GM12878 (cell line): ENCODE measurements around the gene TLCD2. TPM values are rescaled to one million over a fixed set of nuclear protein-coding genes. Genes with fewer than 3 reads are reported as not detected.

Source experiments
- ATAC-seq: fragments of 200-7000 bp; cut with Tn5 transposase; 3 replicates; pipeline ENCODE4 v1.9.1; 2020; ENCODE audit warnings: mild to moderate bottlenecking, moderate library complexity
- BruUV-seq: library from RNA; stranded (reverse); fragments of 400-500 nt; replicated peaks from 2 replicates; lab custom pipeline; 2021; lab: Mats Ljungman, UMichigan
- CTCF ChIA-PET: fragments of 300-600 bp; sonication (Branson Sonifier 250); formaldehyde crosslinking; extraction: SDS; loops from one replicate; lab custom pipeline; 2021; ENCODE audit warnings: inconsistent platforms; lab: Yijun Ruan, JAX
- POLR2A ChIA-PET: fragments of 350-600 bp; formaldehyde crosslinking; extraction: SDS; loops from one replicate; lab custom pipeline; 2021; ENCODE audit warnings: inconsistent platforms; lab: Charles Lee
- RAD21 ChIA-PET: fragments of 300-600 bp; sonication (Branson Sonifier 250); formaldehyde crosslinking; loops from one replicate; lab custom pipeline; 2023; ENCODE audit warnings: antibody characterized with exemption; ENCODE audit not compliant: unreplicated experiment; lab: Charles Lee
- SMC1A ChIA-PET: fragments of 300-600 bp; sonication (Branson Sonifier 250); formaldehyde crosslinking; loops from one replicate; lab custom pipeline; 2023; ENCODE audit not compliant: unreplicated experiment, uncharacterized antibody; lab: Charles Lee
- DNase-seq: peaks from one replicate; pipeline ENCODE4 v3.0.0-alpha.2; 2011; ENCODE audit warnings: low read depth, low spot score
- FAIRE-seq: peaks from 3 replicates; lab custom pipeline; 2011; peaks lifted over from hg19 to GRCh38; lab: Jason Lieb, UNC
- H2AFZ ChIP-seq: 2 replicates; pipeline ENCODE4 v1.6.0; 2011; ENCODE audit warnings: low read depth, low read length, control low read depth; ENCODE audit not compliant: control insufficient read depth
- H3K27ac ChIP-seq: 2 replicates; pipeline ENCODE4 v1.5.1; 2011; ENCODE audit warnings: control low read depth; ENCODE audit not compliant: control insufficient read depth, insufficient read depth
- H3K27me3 ChIP-seq, 2 experiments: replicated peaks in 1 of 2; 2 replicates each; pipeline versions ENCODE4 v1.6.0 to v1.6.1; 2011; ENCODE audit warnings: low read length in 1 of 2; ENCODE audit not compliant: control insufficient read depth in 2 of 2, insufficient read depth in 2 of 2
- H3K36me3 ChIP-seq, 2 experiments: 2 replicates each; pipeline ENCODE4 v1.5.1; 2011; ENCODE audit warnings: low read length in 1 of 2; ENCODE audit not compliant: control insufficient read depth in 2 of 2, insufficient read depth in 2 of 2
- H3K4me1 ChIP-seq: 2 replicates; pipeline ENCODE4 v1.6.1; 2011; ENCODE audit warnings: mild to moderate bottlenecking, low read length, moderate library complexity, mixed read lengths; ENCODE audit not compliant: control insufficient read depth, insufficient read depth
- H3K4me2 ChIP-seq: 2 replicates; pipeline ENCODE4 v1.6.0; 2011; ENCODE audit warnings: control low read depth; ENCODE audit not compliant: control insufficient read depth, insufficient read depth
- H3K4me3 ChIP-seq: fragments of 200-600 bp; sonication (generic); 2 replicates; pipeline ENCODE4 v1.5.1; 2016
- H3K79me2 ChIP-seq: 2 replicates; pipeline ENCODE4 v1.6.0; 2011; ENCODE audit warnings: low read length; ENCODE audit not compliant: control insufficient read depth, insufficient read depth
- H3K9ac ChIP-seq: 2 replicates; pipeline ENCODE4 v1.8.0; 2011; ENCODE audit warnings: low read length, control low read depth, mixed read lengths; ENCODE audit not compliant: control insufficient read depth, insufficient read depth
- H3K9me3 ChIP-seq: replicated peaks from 3 replicates; pipeline ENCODE4 v1.5.1; 2011; ENCODE audit warnings: mild to moderate bottlenecking, low read length; ENCODE audit not compliant: control insufficient read depth, insufficient read depth
- H4K20me1 ChIP-seq: 2 replicates; pipeline ENCODE4 v1.6.0; 2011; ENCODE audit not compliant: control insufficient read depth, insufficient read depth
- BHLHE40 ChIP-seq, 2 experiments: fragments of 450-650 bp in 1 of 2; IDR thresholded peaks; 2 replicates each; pipeline ENCODE4 v1.6.1; 2011 to 2017; ENCODE audit warnings: low read depth in 2 of 2, borderline replicate concordance in 1 of 2, improper control_type of control experiment in 1 of 2, low read length in 1 of 2, mild to moderate bottlenecking in 1 of 2
- CBFB ChIP-seq: IDR thresholded peaks from 2 replicates; pipeline ENCODE4 v1.6.1; 2016; ENCODE audit warnings: antibody characterized with exemption, low read depth
- HDAC6 ChIP-seq: fragments of 200-600 bp; sonication (generic); IDR thresholded peaks from one replicate; pipeline ENCODE4 v1.8.0; 2017; ENCODE audit warnings: antibody characterized with exemption; ENCODE audit not compliant: unreplicated experiment
- IRF4 ChIP-seq: IDR thresholded peaks from 2 replicates; pipeline ENCODE4 v1.6.1; 2011; ENCODE audit warnings: low read depth, low read length
- KLF5 ChIP-seq: fragments of 450-650 bp; IDR thresholded peaks from 2 replicates; pipeline ENCODE4 v1.6.1; 2014; ENCODE audit warnings: mild to moderate bottlenecking; ENCODE audit not compliant: partially characterized antibody
- MEF2A ChIP-seq: IDR thresholded peaks from 2 replicates; pipeline ENCODE4 v1.6.1; 2011; ENCODE audit warnings: low read depth, mild to moderate bottlenecking, low read length, moderate library complexity; ENCODE audit not compliant: insufficient read depth
- NR2C2 ChIP-seq: IDR thresholded peaks from 2 replicates; pipeline ENCODE4 v1.6.1; 2011; ENCODE audit warnings: borderline replicate concordance, low read depth; ENCODE audit not compliant: control insufficient read depth, insufficient read length
- NRF1 ChIP-seq: conservative IDR thresholded peaks from 2 replicates; pipeline ENCODE4 v1.6.1; 2011; ENCODE audit warnings: mild to moderate bottlenecking, low read depth, low read length, improper control_type of control experiment
- RELA ChIP-seq: fragments of 450-650 bp; IDR thresholded peaks from 2 replicates; pipeline ENCODE4 v1.8.0; 2014; ENCODE audit warnings: borderline replicate concordance; ENCODE audit not compliant: partially characterized antibody
- RFX5 ChIP-seq: IDR thresholded peaks from 2 replicates; pipeline ENCODE4 v1.6.1; 2011; ENCODE audit warnings: low read depth, low read length, improper control_type of control experiment
- SMC3 ChIP-seq: IDR thresholded peaks from 2 replicates; pipeline ENCODE4 v1.6.1; 2011; ENCODE audit warnings: low read length, improper control_type of control experiment, borderline replicate concordance
- SP1 ChIP-seq: IDR thresholded peaks from one replicate; pipeline ENCODE4 v1.6.1; 2011; ENCODE audit warnings: low read depth, low read length
- SRF ChIP-seq, 2 experiments: IDR thresholded peaks; 2 replicates each; pipeline ENCODE4 v1.6.1; 2011; ENCODE audit warnings: low read depth in 2 of 2, low read length in 2 of 2, mild to moderate bottlenecking in 1 of 2, moderate library complexity in 1 of 2
- TBL1XR1 ChIP-seq: IDR thresholded peaks from 2 replicates; pipeline ENCODE4 v1.6.1; 2012; ENCODE audit warnings: low read depth, low read length, improper control_type of control experiment
- YBX1 ChIP-seq: fragments of 450-650 bp; IDR thresholded peaks from 2 replicates; pipeline ENCODE4 v1.6.1; 2016; ENCODE audit warnings: antibody characterized with exemption
- WGBS: methylation state at CpG from one replicate; pipeline ENCODE4 v1.1.6; 2016; ENCODE audit warnings: low lambda C conversion rate; ENCODE audit not compliant: insufficient replicate concordance, insufficient coverage; ENCODE audit errors: missing lambda C conversion rate; 5-methylcytosine and 5-hydroxymethylcytosine counted together
- in situ Hi-C: fragments of 300-500 bp; cut with MboI; formaldehyde crosslinking; loops from 9 replicates; pipeline ENCODE4 v1.14.3; 2018; ENCODE audit warnings: mixed read lengths
- intact Hi-C: fragments of 100-400 bp; cut with micrococcal nuclease; formaldehyde crosslinking; loops from one replicate; pipeline ENCODE4 v1.14.2; 2022; ENCODE audit not compliant: unreplicated experiment
- polyA plus RNA-seq, 11 experiments: library from polyadenylated mRNA; depleted of rRNA in 4 of 11; unstranded in 6 of 11; stranded (reverse) in 5 of 11; fragments of >200 nt; fragmentation: Nextera tagmentation in 4 of 11; fragmentation: Illumina TruSeq in 1 of 11; extraction: Ambion mirVana in 4 of 11; extraction: Trizol in 1 of 11; gene quantifications; 1 replicate in 1 of 11; 2 replicates in 10 of 11; pipeline versions ENCODE4 v1.2.1 to v1.2.3, GENCODE V29; 2011 to 2016; ENCODE audit warnings: inconsistent platforms in 2 of 11, missing spikeins in 2 of 11, low read depth in 1 of 11
- total RNA-seq, 4 experiments: library from RNA; depleted of rRNA in 3 of 4; stranded (reverse); fragments of >200 nt in 3 of 4; fragmentation: Illumina TruSeq in 1 of 4; extraction: Trizol in 1 of 4; gene quantifications; 2 replicates each; pipeline versions ENCODE4 v1.2.1 to v1.2.3, GENCODE V29; 2013 to 2021

The TLCD2 gene
- total and polyA plus RNA-seq, 10 of the 15 experiments (the other 5 are each of a cell fraction or from before 2014, with no cell fraction given): 0.02 to 0.15 (median 0.05) TPM; not detected in 2

DNA sequence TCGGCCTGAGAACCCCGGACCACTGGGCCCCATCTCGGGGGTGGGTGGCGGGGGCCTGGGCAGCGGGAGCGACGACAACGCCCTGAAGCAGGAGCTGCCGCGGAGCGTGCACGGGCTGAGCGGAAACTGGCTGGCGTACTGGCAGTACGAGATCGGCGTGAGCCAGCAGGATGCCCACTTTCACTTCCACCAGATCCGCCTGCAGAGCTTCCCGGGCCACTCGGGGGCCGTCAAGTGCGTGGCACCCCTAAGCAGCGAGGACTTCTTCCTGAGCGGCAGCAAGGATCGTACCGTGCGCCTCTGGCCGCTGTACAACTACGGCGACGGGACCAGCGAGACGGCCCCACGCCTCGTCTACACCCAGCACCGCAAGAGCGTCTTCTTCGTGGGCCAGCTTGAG is 23.6 kb upstream of the TLCD2 start:
- RAD21 ChIA-PET: no interaction called here
- no peaks in the 10 kb centered on the region for H3K79me2 ChIP-seq
- DNase-seq (no peak), ATAC-seq (no peak), FAIRE-seq (no peak)
- no peaks in the 10 kb centered on the region for H3K9me3 ChIP-seq
- H4K20me1 ChIP-seq: no peaks in the 10 kb centered on the region
- in situ Hi-C loops: no loop called here
- BruUV-seq: no TSS peak
- no peak overlapping the region for H3K27ac ChIP-seq
- no peaks in the 10 kb centered on the region; a peak in 1 of 4 replicates for H3K36me3 ChIP-seq
- no peaks in the 10 kb centered on the region for H3K27me3 ChIP-seq
- WGBS: 94% methylated on average over 38 of the region's 38 CpGs
- intact Hi-C loops: no loop called here
- SMC1A ChIA-PET: no interaction called here
- no peak overlapping the region for H3K4me2 ChIP-seq
- no peak overlapping the region for H3K9ac ChIP-seq
- no peak for TF ChIP-seq TBL1XR1
- TF ChIP-seq BHLHE40 (IDR thresholded peaks at IDR 0.05; ENCODE audit: borderline replicate concordance in 1 of 2, low read depth in 2 of 2, low read length in 1 of 2): no peak
- TF ChIP-seq YBX1: no peak
- no peak for TF ChIP-seq RELA
- no peak for TF ChIP-seq SRF (IDR thresholded peaks at IDR 0.05; ENCODE audit: low read depth in 2 of 2, low read length in 2 of 2)
- no peak for TF ChIP-seq SMC3
- TF ChIP-seq KLF5: no peak
- no peak for TF ChIP-seq MEF2A
- no peak for TF ChIP-seq IRF4
- TF ChIP-seq RFX5: no peak
- no peak for TF ChIP-seq SP1
- no peak for TF ChIP-seq NRF1
- TF ChIP-seq HDAC6: no peak
- TF ChIP-seq NR2C2: no peak
- no peak for TF ChIP-seq CBFB
- H2AFZ ChIP-seq: no peak overlapping the region
- H3K4me3 ChIP-seq: no peak overlapping the region
- H3K4me1 ChIP-seq: peaks cover 22% of the 10 kb centered on the region
- CTCF ChIA-PET: interaction anchor here (1.2 kb wide), 1 partner anchor 13 kb away, joined by 5 read pairs; no protein-coding TSS in a partner anchor
- POLR2A ChIA-PET: no interaction called here
